Activated CD4-positive, alpha-beta T cell treated with anti-CD3 and anti-CD28 coated beads, Interleukin-2, amount 50 U/mL, for 4 hours (primary cell): ENCODE measurements around the gene LRRC18.

ENCODE experiments used
- DNase-seq, 2 experiments: peaks; one replicate each; pipeline ENCODE4 v3.0.0-alpha.2; 2020

LRRC18 gene

DNA sequence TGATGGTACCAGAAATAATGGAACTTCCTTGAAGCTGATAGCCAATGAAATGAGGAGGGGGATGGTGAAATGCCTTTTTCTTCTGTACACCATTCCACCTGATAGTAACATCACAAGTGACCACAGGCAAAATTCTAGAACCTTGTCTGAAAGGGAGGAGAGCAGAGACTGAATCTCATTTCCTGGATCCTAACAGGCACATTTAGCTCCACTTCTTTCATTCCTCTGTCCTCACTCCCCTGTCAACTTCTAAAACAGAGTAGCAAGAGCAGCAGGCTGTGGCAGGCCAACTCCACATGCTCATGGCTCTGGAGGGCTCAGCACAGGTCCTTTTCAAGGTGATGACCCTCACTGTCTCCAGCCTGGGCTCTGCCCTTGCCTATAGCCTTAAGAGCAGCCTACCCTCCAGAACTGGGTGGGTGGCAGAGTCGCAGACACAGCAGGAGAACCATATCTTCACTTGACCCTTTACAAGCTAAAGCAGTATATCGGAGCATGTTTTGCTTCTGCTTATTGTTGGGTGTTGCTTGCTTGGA is at the start of gene LRRC18:
TSS of gene LRRC18 (minus strand) at position 51 of the 536 bp plus-strand sequence. CDS start 25,685 bp downstream, outside the sequence.
- DNase-seq, result no peak

DNA sequence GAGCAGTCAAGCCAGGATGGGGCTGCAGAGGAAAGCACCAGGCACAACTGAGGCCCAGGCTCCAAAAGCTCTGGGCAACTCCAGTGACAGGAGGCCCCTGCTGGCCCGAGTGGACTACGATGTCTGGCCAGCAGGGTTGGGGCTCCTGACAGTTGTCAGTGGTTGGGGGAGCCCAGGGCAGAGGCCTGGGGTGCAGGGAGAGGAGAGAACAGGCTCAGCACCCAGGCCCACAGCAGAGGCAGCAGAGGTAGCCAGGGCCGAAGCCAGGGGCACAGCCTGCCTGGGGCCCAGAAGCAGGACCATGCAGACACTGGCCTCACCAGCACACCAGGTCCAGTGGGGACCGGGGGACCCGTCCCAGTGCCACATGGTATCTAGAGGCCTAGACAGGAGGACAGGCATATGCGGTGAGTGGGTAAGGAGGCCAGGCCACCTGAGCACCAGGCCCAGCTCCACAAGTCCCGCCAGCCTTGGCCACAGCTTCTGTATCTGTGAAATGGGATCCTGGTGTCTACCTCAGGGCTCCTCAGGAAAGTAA is 46.0 kb upstream of the LRRC18 start:
- no peak for DNase-seq

DNA sequence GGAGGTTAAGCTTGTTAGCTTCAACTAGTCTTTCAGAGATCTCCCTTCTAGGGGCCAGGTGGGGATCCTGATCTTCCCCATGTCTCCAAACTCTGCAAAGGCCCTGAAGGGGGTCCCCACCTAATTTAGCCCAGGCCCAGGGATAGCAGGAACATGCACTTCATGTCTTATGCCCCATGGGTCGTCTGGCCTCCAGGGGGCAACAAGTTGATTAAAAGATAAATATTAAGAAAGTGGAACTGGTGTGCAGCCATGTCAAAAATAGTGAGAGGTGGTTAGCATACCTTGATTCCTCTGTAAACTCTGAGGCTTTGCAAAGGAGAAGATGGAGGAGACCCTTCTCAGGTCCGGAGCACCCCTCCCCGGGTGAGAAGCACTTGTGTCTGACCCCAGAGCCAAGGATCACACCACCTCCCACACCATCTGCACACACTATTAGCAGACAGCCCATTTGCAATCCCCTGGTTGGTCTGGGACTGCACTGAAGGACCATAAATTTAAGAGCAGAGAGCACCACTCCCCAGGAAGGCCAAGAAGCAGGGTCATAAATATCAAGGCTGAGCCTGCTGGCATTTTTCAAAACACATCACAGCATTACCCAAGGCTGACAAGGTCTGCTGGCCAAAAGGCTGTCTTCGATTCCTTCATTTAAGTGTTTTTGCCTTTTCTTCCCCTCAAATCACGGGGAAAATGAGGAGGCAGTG is 44.2 kb upstream of the LRRC18 start:
- DNase-seq, result no peak

DNA sequence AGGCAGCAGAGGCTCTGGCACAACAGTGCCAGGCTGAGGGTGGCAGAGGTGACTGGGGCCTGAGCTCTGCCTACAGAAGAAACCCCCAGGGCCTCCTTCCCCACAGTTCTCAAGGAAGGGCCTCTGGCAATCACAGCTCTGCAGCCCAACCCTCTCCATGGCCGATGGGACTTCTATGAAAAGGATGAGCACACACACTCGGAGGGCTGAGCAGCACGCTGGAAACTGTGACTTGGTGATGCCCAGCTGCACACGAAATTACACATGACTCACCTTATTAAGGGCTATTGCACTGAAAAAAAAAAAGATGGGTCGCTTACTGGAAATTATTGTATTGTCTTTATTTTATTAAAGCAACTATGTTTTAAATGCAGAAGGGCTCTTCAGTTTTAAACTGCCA is 42.9 kb upstream of the LRRC18 start:
- no peak for DNase-seq

GRCh38 chr10:48981310-48981907 is 41.8 kb upstream of the LRRC18 start:
- DNase-seq, result peak; percentile 5 to 6

DNA sequence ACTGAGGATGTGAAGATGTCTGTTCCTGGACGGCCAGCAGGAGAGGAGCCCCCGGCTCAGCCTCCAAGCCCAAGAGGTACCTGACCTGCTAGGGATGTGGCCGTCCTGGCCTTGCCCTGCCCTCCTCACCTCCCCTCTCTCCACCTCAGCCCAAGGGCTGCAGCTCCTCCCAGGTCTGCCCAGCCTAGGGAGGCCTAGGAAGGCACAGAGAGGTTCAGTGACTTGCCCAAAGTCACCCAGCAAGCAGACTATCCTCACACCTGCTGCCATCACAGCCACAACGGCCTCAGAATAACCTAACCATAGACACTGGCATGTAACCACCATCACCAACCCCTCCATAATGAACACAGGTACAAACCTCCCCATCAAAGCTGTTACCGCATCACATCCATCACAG is 38.7 kb upstream of the LRRC18 start:
- DNase-seq, result no peak

DNA sequence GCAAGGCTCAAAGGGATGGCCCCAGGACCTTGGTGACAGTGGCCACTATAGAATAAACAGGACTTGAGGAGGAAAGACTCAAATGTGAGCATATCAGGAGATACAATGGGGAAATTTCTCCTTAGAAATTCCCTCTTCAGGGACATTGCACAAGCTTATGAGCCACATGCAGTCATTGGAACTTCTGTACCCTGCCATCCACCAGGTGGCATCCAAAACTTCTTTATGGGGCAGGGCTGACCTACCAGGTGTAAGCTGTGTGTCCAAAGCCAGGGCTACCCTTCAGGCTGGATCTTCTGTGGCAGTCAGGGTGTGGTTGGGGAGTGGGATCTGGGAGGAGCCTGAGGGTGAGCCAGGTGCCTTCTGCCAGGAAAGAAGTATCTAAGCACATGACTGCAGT is 36.6 kb upstream of the LRRC18 start:
- DNase-seq, result no peak

- no peak for DNase-seq
Observed at GRCh38 chr10:48974510-48975156, 35.0 kb upstream of the LRRC18 start.

DNA sequence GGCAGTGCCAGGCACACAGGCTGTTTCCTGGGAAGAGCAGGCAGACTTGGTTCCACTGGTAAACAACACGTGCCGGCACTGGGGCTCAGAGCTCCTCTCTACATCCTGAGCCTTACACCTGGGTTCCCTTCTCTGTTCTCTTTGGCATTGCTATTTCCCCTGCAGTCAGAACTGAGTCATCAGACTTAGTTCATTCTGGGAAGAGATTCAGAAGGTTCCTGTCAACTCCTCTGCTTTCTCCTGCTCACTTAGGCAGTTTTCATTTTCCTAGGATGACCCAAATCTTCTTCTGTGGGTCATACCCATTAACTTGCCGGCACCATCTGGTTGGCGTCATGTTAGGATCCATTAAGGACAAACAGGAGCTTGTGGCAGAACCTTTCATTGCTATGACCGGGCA is 33.4 kb upstream of the LRRC18 start:
- DNase-seq, result no peak

DNA sequence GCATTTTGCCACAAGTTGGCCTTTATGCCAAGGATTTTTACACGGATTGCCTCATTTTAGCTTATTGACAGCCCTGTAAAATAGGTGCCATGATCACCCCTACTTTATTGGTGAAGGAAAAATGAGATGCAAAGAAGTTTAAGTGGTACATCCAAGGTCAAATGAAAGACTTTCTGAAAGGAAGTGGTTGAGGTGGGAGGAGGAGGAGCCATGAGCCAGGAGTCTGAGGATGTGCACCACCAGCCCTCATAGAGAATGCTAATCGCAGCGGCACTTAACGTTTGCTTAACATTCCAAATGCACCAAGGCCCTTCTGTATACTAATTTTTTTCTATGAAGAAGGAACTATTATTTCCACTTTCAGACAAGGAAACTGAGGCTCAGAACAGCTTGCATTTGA is 31.0 kb upstream of the LRRC18 start:
- DNase-seq, result no peak

GRCh38 chr10:48970046-48970445 is 30.4 kb upstream of the LRRC18 start:
- DNase-seq, result no peak

DNA sequence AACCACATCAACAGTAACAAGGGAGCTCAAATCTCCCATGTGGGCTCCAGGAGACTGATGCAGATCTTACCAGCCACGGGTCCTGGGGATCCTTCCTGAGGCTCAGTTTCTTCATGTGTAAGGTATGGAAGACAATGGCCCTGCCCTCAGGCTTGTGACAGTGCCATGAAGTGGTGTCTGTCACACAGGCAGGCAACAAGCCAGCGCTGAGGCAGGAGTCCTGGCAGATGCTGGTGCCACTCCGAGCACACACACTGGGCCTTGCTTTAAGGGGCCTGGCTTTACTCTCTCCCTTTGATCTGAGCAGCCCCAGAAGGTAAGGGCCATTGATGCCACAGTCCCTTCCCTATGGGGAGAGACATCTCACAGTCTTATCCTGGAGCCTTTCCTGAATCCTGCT is 28.4 kb upstream of the LRRC18 start:
- no peak for DNase-seq

GRCh38 chr10:48965460-48965859 is 25.8 kb upstream of the LRRC18 start:
- no peak for DNase-seq

DNA sequence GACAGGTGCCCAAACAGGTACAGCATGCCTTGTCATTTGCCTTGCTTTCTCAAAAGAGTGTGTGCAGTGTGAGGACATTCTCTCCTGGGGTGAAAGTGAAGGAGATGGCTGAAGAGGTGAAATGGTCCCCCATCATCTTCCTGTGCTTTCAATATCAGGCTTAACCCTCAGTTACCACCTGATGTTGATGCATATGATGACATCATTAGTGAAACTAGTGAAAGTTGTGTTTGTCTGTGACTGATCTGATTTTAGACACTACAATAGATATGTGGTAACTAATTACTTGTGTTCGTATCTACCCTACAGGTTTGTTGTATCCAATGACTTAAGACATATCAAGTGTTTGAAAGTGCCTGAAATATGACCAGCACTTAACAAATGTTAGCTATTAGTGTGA is 24.4 kb upstream of the LRRC18 start:
- no peak for DNase-seq

- DNase-seq, result no peak
Observed at GRCh38 chr10:48958598-48959190, 19.1 kb upstream of the LRRC18 start.

GRCh38 chr10:48957361-48958151 is 17.9 kb upstream of the LRRC18 start:
- no peak for DNase-seq

DNA sequence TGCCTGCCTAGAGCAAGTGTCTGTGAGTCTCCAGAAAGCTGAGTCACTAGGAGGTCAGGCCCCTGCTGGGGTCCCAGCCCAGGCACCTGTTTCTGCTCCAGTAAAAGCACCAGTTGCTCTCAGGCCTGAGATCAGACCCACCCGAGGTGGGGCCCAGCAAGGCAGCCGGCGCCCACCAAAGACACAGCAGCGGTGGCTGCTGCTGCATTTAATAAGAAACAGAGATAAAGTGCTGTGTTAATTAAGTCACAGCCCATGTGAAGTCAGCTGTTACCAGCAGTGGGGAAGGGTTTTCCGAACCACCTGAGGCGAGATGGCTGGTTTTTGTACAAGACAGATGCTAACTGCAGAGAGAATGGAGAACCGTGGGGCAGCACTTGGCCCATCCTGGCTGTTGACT is 12.1 kb upstream of the LRRC18 start:
- DNase-seq, result no peak

DNA sequence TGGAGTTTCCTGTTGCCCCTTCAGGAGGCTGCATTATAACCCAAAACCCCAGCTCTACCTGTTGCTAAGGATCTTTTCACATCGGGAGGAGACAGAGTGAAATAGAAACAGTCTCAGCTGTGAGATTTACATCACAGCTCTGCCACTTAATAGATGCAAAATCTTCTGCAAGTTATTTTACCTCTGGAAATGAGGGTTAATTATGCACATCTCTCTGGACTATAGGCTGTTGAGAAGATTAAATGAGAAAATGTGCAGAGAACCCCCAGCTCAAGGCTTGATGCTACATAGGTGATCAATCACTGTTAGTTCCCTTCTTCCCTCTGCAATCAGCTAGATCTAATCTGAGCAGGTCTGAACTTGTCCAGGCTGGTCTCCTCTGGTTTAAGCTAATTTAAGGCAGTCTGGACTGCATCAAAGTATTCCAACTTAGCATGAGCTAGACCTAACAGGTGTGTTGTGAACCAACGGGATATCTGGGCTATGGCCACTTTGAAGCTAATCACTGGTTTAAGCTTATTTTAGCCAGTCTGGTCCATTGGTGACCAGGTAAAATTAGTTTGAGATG is 8.9 kb upstream of the LRRC18 start:
- no peak for DNase-seq

- no peak for DNase-seq
Observed at GRCh38 chr10:48947690-48948469, 8.2 kb upstream of the LRRC18 start.

DNA sequence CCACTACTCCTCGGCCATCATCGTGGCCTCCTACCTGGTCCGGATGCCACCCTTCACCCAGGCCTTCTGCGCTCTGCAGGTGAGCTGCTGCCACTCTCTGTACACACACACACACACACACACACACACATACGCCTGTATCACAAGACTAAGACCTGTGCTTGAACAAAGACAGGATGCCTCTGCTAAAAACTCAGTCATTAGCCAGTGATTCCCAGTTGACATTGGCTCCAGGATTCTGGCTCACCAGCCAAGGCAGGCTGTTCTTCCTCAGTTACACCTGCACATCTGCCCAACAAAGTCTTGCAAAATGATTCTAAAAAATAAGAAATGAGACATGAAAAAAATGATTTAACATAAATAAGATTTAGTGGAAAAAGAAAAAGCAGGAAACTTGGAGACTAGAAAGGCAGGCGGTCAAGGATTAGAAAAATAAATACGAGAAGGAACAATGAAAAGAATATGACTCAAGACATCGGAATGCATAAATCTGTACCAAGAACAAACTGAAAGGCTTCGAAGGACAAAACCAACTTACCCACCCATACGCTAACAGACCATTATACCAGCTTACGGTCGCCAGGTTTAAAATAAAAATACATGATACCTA is 7.4 kb upstream of the LRRC18 start:
- no peak for DNase-seq

GRCh38 chr10:48946332-48946731 is 6.7 kb upstream of the LRRC18 start:
- no peak for DNase-seq
